RKO (cell line): ENCODE results near the gene FLOT1.
"Not testable (repeated sequence)": the region's sequence is repeated elsewhere in the genome, so short reads cannot be mapped to it uniquely, and the experiment has no call there.

Experiments
- DNase-seq: peaks from one replicate; pipeline ENCODE4 v3.0.0-alpha.2; 2016; ENCODE audit warnings: low spot score

Gene FLOT1

GRCh38 chr6:30767158-30767943 lies 24.9 kb upstream of the FLOT1 start:
- DNase-seq = no peak

- no peak for DNase-seq
Observed at GRCh38 chr6:30766461-30767157, 24.1 kb upstream of the FLOT1 start.

GRCh38 chr6:30765495-30765894 lies 23.0 kb upstream of the FLOT1 start:
- DNase-seq = not testable (repeated sequence)

GRCh38 chr6:30764490-30765043 lies 22.1 kb upstream of the FLOT1 start:
- not testable (repeated sequence) for DNase-seq

- no peak for DNase-seq
Observed at GRCh38 chr6:30763618-30764489, 21.4 kb upstream of the FLOT1 start.

GRCh38 chr6:30763155-30763617 lies 20.7 kb upstream of the FLOT1 start:
- DNase-seq = no peak

- DNase-seq = no peak
Observed at GRCh38 chr6:30761791-30762429, 19.4 kb upstream of the FLOT1 start.

GRCh38 chr6:30760549-30760948 lies 18.1 kb upstream of the FLOT1 start:
- no peak for DNase-seq

- peak; percentile 60 for DNase-seq
Observed at GRCh38 chr6:30759575-30760239, 17.2 kb upstream of the FLOT1 start.

GRCh38 chr6:30757261-30757904 lies 14.9 kb upstream of the FLOT1 start:
- no peak for DNase-seq

GRCh38 chr6:30756405-30757003 lies 14.0 kb upstream of the FLOT1 start:
- DNase-seq = not testable (repeated sequence)

- no peak for DNase-seq
Observed at GRCh38 chr6:30754631-30755030, 12.1 kb upstream of the FLOT1 start.

GRCh38 chr6:30752157-30752927 lies 9.9 kb upstream of the FLOT1 start:
- peak; percentile 98 for DNase-seq

- no peak for DNase-seq
Observed at GRCh38 chr6:30750379-30750668, 7.8 kb upstream of the FLOT1 start.

- no peak for DNase-seq
Observed at GRCh38 chr6:30749554-30750378, 7.3 kb upstream of the FLOT1 start.

GRCh38 chr6:30748851-30749540 lies 6.5 kb upstream of the FLOT1 start:
- no peak for DNase-seq

GRCh38 chr6:30747902-30748769 lies 5.6 kb upstream of the FLOT1 start:
- DNase-seq = no peak
